Adrenal gland (tissue), 5 donors: ENCODE measurements around the gene CLEC4M.

Experiments used
- POLR2A ChIP-seq, 2 donors: fragments of 450-650 bp; IDR thresholded peaks; one replicate each; pipeline ENCODE4 v1.6.1; 2017; ENCODE audit warnings: antibody characterized with exemption in 2 of 2, mild to moderate bottlenecking in 2 of 2, moderate library complexity in 1 of 2
- TF ChIP-seq, protein P1 (sequence below), 6 experiments: fragments of 450-650 bp in 4 of 6; fragments of 200-600 bp in 2 of 6; sonication (generic) in 1 of 6; IDR thresholded peaks; 1 replicate in 5 of 6; 2 replicates in 1 of 6; pipeline versions ENCODE4 v1.5.1 to v1.8.0; 2016 to 2021; ENCODE audit warnings: antibody characterized with exemption in 6 of 6, mild to moderate bottlenecking in 2 of 6, moderate library complexity in 1 of 6
- donor health status: DM: no; HTN: no; CAD: no.

DNA sequence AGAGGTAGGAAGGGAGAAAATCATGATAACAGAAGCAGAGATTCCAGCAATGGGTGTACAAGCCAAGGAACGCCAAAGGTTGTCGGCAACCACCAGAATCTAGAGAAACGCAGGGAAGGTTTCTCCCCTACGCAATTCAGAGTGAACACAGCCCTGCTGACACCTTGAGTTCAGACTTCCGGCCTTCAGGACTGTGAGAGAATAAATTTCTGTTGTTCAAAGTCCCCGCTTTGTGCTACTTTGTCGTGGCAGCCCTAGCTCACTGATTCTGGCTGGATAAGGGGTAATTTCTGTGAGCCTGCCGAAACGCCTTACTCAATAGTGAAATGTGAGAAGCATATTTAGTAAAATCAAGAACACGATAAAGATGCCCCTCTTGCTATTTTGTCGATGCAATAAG lies 25.8 kb upstream of the CLEC4M start:
- no peak for TF ChIP-seq POLR2A (IDR thresholded peaks at IDR 0.05)
- TF ChIP-seq, protein P1, sequence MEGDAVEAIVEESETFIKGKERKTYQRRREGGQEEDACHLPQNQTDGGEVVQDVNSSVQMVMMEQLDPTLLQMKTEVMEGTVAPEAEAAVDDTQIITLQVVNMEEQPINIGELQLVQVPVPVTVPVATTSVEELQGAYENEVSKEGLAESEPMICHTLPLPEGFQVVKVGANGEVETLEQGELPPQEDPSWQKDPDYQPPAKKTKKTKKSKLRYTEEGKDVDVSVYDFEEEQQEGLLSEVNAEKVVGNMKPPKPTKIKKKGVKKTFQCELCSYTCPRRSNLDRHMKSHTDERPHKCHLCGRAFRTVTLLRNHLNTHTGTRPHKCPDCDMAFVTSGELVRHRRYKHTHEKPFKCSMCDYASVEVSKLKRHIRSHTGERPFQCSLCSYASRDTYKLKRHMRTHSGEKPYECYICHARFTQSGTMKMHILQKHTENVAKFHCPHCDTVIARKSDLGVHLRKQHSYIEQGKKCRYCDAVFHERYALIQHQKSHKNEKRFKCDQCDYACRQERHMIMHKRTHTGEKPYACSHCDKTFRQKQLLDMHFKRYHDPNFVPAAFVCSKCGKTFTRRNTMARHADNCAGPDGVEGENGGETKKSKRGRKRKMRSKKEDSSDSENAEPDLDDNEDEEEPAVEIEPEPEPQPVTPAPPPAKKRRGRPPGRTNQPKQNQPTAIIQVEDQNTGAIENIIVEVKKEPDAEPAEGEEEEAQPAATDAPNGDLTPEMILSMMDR (IDR thresholded peaks at IDR 0.05) = no peak
